Activated CD8-positive, alpha-beta memory T cell treated with anti-CD3 and anti-CD28 coated beads, Interleukin-2, amount 50 U/mL, for 24 hours (primary cell): Measurements from ENCODE around the gene AATF.

Experiments
- DNase-seq: peaks from one replicate; pipeline ENCODE4 v3.0.0-alpha.2; 2020; ENCODE audit errors: extremely low read depth

Gene AATF

GRCh38 chr17:36979565-36979941 is 30.8 kb downstream of the AATF start:
- no peak for DNase-seq

GRCh38 chr17:36980280-36980761 is 31.6 kb downstream of the AATF start:
- DNase-seq: no peak

DNA sequence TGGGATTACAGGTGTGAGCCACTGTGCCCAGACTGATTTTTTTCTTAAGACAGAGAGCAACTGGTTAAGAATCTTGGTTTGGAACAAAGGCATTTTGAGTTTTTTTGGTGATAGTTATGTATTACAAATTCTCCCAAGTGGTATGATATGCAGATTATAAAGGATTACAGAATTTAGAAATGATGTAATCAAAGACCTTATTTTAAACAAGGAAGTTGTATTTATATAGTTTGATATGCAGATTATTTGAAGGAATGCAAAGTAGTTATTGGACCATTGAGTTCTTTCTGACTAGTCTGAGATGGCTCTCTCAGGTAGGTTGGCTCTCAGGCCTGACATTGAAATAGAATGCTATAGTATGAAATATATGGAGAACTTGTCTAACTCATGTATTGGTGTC is 34.9 kb downstream of the AATF start:
- DNase-seq: no peak

GRCh38 chr17:36989173-36989572 is 40.4 kb downstream of the AATF start:
- no peak for DNase-seq

GRCh38 chr17:36992701-36993100 is 43.9 kb downstream of the AATF start:
- no peak for DNase-seq

DNA sequence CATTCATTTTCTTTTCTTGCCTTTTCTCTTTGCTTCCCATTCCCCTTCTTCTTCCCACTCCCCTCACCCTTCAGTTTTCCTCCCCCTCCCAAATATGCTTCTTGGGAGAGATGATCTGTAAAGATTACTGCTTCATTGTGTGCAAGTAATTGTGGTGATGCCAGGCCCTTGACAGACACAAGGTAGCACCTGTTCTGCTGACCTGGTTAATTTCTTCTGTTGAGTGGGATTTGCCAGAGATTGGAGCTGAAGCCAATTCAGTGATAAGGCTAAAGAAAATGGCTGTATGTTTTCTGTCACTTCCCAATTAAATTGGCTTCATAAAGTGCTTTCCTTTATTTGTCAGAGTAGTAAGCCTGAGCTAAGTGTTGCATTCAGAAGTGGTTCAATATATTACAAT is 44.5 kb downstream of the AATF start:
- no peak for DNase-seq

DNA sequence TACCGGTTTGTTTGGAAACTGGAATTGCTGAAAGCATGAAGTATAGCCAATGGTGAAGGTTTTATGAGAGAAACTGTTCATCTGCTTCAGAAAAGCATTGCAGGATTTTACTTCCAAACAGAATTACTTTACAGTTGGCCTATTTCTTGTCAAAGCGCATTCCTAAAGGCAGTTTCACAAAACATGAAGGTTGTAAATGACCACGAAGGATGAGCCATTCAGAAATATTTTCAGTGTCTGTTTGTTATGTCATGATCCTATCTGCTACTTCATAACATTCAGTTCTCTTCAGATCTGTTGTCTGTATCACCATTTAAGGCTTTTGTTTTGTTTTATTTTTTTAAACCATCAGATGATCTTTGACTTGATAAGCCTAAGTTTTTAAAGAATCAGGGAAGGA is 45.7 kb downstream of the AATF start:
- DNase-seq: no peak

GRCh38 chr17:36999471-36999870 is 50.7 kb downstream of the AATF start:
- DNase-seq: no peak

DNA sequence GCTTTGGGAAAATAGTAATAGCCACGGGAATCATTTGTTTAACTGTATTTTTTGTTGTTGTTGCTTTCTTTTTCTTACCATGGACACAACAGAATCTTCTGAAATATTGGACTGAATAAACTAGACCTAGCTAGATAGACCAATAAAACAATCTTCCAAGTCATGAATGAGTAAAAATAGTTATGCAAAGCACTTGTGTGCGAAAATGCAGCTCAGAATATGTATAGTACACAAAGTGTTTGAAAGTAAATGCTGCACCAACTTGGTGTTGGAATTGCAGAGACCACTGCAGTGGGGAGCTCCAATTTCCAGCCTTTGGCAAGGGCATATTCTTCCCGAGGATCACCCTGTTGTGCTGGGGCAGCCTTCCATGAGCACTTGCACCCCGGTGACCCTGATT is 68.0 kb downstream of the AATF start:
- DNase-seq: no peak

- DNase-seq: no peak
Observed at GRCh38 chr17:37017404-37017803, 68.7 kb downstream of the AATF start.

GRCh38 chr17:37019117-37019740 is 70.5 kb downstream of the AATF start:
- no peak for DNase-seq

GRCh38 chr17:37019741-37020129 is 71.0 kb downstream of the AATF start:
- DNase-seq: no peak

- DNase-seq: no peak
Observed at GRCh38 chr17:37024181-37024637, 75.5 kb downstream of the AATF start.

GRCh38 chr17:37025238-37025637 is 76.5 kb downstream of the AATF start:
- no peak for DNase-seq

DNA sequence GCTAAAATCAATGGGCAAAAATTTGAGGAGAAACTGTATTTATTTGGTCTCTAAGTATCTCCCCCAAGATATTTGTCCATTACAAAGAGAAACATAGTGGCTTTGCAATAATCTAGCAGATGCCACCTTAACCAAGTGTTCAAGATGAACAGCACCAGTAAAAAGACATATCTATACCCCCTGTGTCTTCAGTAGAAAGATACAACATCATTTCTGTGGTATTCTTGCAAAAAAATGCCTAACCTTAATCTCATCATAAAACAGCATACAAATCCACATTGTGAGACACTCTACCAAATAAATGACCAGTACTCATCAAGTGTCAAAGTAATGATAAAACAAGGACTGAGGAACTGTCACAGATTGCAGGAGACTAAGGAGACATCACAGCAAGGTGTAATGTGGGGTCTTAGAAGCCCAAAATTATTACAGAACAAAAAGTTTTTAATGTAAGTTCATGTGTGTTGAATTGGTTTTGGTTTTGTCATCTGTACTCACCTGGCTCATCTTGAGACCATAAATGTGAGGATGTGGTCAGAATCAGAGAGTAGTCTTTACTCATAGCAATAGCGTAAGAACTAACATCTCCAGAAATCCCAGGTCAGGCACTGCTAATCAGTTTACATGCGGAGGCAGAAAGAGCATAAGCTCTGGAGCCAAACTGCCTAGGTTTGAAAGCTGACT is 77.2 kb downstream of the AATF start:
- DNase-seq: no peak

- no peak for DNase-seq
Observed at GRCh38 chr17:37026531-37026869, 77.7 kb downstream of the AATF start.

DNA sequence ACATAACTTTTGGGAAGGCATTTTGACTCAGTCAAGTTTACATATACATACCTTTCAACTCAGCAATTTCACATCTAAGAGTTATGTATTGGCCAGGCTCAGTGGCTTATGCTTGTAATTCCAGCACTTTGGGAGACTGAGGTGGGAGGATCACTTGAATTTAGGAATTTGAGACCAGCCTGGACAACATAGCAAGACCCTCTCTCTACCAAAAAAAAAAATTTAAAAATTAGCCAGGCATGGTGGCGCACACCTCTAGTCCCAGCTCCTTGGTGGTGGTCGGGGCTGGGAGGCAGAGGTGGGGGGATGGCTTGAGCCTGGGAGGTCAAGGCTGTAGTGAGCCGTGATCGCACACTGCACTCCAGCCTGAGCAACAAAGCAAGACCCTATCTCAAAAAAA is 79.3 kb downstream of the AATF start:
- DNase-seq: no peak

DNA sequence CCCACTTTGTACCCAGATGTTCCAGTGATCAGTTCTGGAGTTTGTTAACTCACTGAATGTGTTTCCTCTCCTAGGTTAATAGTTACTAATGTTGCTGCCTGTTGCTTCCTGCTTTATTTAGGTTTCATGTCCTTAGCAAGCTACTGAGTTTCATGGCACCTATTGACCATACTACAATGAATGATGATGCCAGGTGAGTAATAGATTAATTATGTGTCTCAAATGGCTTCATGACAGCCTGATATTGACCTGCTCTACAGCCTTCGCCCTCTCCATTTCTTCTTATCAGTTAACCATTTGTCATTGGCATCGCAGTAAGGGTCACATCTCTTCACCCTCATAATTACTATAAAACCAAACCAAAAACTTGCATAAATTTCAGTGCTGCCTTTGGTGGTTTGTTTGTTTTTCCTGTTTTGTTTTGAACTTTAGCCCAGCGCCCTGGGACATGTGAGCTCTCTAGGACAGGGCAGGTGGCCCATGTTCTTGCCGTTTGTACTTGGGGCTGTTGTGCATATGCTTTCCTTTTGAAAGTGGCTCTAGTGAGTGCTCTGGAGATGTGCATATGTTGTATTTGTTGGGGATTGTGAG is 82.8 kb downstream of the AATF start:
- no peak for DNase-seq

DNA sequence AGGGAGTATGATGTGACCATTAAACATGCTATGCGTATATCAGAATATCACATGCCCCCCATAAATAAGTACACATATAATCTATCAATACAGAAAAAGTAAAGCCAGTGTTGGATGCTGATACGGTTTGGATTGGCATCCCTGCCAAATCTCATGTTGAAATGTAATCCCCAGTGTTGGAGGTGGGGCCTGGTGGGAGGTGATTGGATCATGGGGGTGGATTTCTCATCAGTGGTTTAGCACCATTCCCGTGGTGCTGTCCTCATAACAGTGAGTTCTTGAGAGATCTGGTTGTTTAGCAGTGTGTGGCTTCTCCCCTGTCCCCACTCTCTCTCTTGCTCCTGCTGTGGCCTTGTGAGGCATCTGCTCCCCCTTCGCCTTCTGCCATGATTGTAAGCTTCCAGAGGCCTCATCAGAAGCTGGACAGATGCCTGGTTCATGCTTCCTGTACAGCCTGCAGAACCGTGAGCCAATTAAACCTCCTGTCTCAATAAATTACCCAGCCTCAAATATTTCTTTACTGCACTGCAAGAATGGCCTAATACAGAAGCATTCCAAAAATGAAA is 88.9 kb downstream of the AATF start:
- DNase-seq: no peak

DNA sequence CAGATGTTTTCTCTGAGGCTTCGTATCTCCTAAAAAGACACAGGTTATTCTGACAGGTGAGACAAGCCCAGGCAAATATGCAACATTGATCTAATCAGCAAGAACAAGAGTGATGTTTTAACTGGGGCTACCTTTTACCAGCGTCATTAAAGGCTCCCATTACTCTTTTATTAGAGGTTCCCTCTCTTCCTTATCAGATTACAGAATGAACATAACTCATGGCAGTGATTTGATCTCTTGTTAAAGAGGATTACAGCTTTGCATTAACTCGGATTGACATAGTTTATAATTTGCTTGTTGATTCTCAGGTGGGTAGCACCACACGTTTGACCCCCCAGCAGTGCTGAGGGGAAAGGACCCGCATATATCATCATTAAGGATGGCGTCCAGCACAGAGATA is 90.5 kb downstream of the AATF start:
- DNase-seq: no peak

DNA sequence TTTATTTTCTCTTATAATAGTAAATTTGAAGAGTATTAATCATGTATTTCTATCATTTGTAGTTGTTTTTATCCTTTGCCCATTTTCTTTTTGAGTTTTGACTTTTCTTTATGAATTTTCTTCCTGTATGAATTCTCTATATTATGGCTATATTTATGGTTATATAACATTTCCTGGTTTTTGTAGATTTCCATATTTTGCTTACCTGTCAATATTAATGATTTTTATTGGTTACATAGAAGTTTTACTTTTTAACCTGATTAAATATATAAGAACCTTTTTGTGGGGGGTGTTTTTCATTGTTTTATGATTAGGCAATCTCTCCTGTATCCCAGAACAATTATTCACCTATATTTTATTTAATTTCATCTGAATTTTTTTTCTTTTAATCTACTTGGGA is 93.2 kb downstream of the AATF start:
- no peak for DNase-seq

GRCh38 chr17:37043201-37043600 is 94.4 kb downstream of the AATF start:
- DNase-seq: no peak

- DNase-seq: no peak
Observed at GRCh38 chr17:37045351-37045922, 96.7 kb downstream of the AATF start.
